GM12875 (cell line): ENCODE data around the gene DECR2.
"Not testable (repeated sequence)": the region's sequence is repeated elsewhere in the genome, so short reads cannot be mapped to it uniquely, and the experiment has no call there.

ENCODE experiments used
- H3K4me3 ChIP-seq: one replicate; pipeline ENCODE4 v1.5.1; 2011; ENCODE audit warnings: low read depth, low read length, control low read depth
- TF ChIP-seq, protein P1 (sequence below): IDR thresholded peaks from 2 replicates; pipeline ENCODE4 v1.5.1; 2011; ENCODE audit warnings: low read depth, mild to moderate bottlenecking, control low read depth, inconsistent platforms, low read length, moderate library complexity, borderline replicate concordance; ENCODE audit not compliant: insufficient read depth

DECR2 gene

GRCh38 chr16:356741-357140 is 44.9 kb upstream of the DECR2 start:
- TF ChIP-seq, protein P1, sequence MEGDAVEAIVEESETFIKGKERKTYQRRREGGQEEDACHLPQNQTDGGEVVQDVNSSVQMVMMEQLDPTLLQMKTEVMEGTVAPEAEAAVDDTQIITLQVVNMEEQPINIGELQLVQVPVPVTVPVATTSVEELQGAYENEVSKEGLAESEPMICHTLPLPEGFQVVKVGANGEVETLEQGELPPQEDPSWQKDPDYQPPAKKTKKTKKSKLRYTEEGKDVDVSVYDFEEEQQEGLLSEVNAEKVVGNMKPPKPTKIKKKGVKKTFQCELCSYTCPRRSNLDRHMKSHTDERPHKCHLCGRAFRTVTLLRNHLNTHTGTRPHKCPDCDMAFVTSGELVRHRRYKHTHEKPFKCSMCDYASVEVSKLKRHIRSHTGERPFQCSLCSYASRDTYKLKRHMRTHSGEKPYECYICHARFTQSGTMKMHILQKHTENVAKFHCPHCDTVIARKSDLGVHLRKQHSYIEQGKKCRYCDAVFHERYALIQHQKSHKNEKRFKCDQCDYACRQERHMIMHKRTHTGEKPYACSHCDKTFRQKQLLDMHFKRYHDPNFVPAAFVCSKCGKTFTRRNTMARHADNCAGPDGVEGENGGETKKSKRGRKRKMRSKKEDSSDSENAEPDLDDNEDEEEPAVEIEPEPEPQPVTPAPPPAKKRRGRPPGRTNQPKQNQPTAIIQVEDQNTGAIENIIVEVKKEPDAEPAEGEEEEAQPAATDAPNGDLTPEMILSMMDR, result no peak
- H3K4me3 ChIP-seq, result no peak overlapping the region

GRCh38 chr16:359067-359763 is 42.5 kb upstream of the DECR2 start:
- TF ChIP-seq, protein P1, result no peak
- no peak overlapping the region for H3K4me3 ChIP-seq

DNA sequence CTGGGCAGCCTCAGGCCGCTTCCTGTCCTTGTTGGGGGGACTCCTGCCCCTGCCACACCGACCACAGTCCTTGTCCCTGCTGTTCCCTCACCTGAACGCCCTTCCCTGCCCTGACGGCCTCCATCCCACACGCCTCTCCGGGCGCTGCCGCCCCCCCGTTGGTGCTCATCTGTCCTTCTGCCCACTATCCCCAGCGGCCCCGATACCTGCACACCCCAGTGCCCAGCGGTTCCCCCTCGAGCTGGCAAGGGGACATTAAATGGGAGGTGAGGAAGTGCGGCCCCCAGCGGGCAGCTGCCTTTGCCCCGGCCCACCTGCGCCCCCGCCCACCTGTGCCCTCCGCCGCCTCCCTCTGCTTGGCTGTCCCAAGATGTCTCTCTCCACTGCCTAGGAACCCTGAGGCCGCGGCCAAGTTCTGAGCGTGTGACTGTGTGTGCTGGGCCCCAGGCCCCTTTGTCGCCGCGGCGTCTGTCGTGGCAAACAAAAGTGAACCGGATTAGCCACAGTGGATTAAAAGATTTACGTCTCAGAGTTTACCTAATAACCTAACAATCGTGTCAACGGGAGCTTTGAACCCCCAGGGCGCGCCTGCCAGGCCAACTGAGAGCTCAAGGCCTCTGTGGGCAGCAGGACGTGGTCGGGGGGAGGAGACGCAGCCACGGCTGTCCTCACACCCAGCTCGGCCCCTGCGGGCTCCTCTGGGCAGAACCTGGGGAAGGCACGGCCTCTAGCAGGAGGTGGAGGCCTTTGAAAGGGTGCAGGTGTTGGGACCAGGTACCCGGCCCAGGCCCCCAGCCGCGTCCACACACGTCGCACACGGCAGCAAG is 41.6 kb upstream of the DECR2 start:
- no peak overlapping the region for H3K4me3 ChIP-seq
- TF ChIP-seq, protein P1, result no peak

GRCh38 chr16:360698-361336 is 40.9 kb upstream of the DECR2 start:
- H3K4me3 ChIP-seq, result no peak overlapping the region
- TF ChIP-seq, protein P1, result no peak

DNA sequence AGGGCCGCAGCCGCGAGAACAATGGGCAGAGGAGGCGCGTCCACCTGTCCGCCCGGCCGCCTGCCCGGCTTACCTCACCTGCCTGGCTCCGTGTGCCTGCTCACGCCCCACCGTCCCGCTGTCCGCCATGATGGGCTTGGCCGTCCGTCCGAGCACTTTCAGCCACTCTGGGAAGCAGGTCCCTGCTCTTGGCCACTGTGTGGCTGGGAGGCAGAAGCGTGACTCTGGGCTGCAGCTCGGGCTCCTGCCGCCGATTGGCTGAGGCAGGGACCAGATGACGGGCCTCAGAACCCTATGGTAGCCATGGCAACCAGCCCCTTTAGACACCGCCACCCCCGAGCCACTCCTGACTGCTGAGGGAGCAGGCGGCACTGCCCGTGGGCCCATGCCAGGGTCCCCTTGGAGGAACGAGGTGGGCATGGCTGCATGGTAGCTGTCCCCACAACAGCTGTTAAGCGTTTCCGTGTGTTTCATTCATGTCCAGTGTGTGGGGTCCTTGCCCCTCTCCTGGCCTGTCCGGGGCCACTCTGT is 40.3 kb upstream of the DECR2 start:
- TF ChIP-seq, protein P1, result no peak
- no peak overlapping the region for H3K4me3 ChIP-seq

- TF ChIP-seq, protein P1, result peak; percentile 91
- no peak overlapping the region for H3K4me3 ChIP-seq
Observed at GRCh38 chr16:361872-362701, 39.6 kb upstream of the DECR2 start.

DNA sequence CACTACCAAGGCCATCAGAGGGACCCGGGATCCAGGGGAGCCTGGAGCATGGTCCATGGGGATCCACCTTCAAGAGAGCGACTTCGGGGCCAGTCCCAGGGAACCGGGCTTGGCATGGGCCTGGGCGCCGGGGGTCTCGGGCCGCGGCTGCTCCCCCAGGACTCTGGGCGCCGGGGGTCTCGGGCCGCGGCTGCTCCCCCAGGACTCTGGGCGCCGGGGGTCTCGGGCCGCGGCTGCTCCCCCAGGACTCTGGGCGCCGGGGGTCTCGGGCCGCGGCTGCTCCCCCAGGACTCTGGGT is 39.0 kb upstream of the DECR2 start:
- not testable (repeated sequence) for H3K4me3 ChIP-seq
